Motor neuron (in vitro differentiated cells): Measurements from ENCODE around the gene ZNF710. TPM values are rescaled to one million over a fixed set of nuclear protein-coding genes. Genes with fewer than 3 reads are reported as not detected.

Experiments
- ATAC-seq, 8 experiments: fragments of 200-7000 bp; cut with Tn5 transposase; replicated peaks in 6 of 8; 2 replicates each; pipeline ENCODE4 v1.8.0; 2021; ENCODE audit warnings: mild to moderate bottlenecking in 8 of 8, moderate library complexity in 8 of 8
- H3K27ac ChIP-seq, 2 donors: fragments of 250-450 bp; sonication (Bioruptor Pico); 2 replicates each; pipeline ENCODE4 v1.9.0; 2021; ENCODE audit warnings: antibody characterized with exemption in 2 of 2, mild to moderate bottlenecking in 2 of 2, moderate library complexity in 1 of 2
- H3K4me1 ChIP-seq, 2 donors: fragments of 250-450 bp; sonication (Bioruptor Pico); replicated peaks in 1 of 2; 2 replicates each; pipeline ENCODE4 v1.6.1; 2021; ENCODE audit warnings: antibody characterized with exemption in 2 of 2, mild to moderate bottlenecking in 2 of 2, moderate library complexity in 1 of 2
- H3K4me3 ChIP-seq, 5 donors: fragments of 250-450 bp; sonication (Bioruptor Pico); 2 replicates each; pipeline ENCODE4 v1.9.0; 2021; ENCODE audit warnings: antibody characterized with exemption in 5 of 5, mild to moderate bottlenecking in 5 of 5, moderate library complexity in 4 of 5
- WGBS, 10 experiments: fragments of 450-650 bp; shearing (Covaris generic); methylation state at CpG; one replicate each; pipeline ENCODE4 v1.0.0; 2022; 5-methylcytosine and 5-hydroxymethylcytosine counted together
- in situ Hi-C, 9 experiments: fragments of 400-800 bp; cut with MboI; loops; one replicate each; pipeline ENCODE4 v1.15.0; 2021; ENCODE audit warnings: low sequenced_read_pairs in 9 of 9, low pct_unique_long_range_greater_than_20kb in 2 of 9; ENCODE audit not compliant: unreplicated experiment in 9 of 9
- total RNA-seq, 8 experiments: library from RNA; unstranded; fragments of 300-600 nt; gene quantifications; 2 replicates each; pipeline versions ENCODE4 v1.2.3 to v1.2.4, GENCODE V29; 2022

The ZNF710 gene
- total RNA-seq, 8 experiments from 2014 or later: 4.6 to 23.0 (median 11.5) TPM

GRCh38 chr15:90039996-90040395, 38.9 kb downstream of the ZNF710 start:
- H3K27ac ChIP-seq: no peak overlapping the region
- 35 to 100% (median 58%) methylated on average over 1 to 4 of the region's 5 CpGs; no CpG with 5 or more reads in 6 of the 10 experiments for WGBS, 10 experiments
- peaks cover 61 to 78% of the 10 kb centered on the region in 2 donors for H3K4me1 ChIP-seq
- in situ Hi-C loops: no loop called here
- ATAC-seq: peak in 1 of 8 experiments; percentile 12
- H3K4me3 ChIP-seq: no peak overlapping the region

DNA sequence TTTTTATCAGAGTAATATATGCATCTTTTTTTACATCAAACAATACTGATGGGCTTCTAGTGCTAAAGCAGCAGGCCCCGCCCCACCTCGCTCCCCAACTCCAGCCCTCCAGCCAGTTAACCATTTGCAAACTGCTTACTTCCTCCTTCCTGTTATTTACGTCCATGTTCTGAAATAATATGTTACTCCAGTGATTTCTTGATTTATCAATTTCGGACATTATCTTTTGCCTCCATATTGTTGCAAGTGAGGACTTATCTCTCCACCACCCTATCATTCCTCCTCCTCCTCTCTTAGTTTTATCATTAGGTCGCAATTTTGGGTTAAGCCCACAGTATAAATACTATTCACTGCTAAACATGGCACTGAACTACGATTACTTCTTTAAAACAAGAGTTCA, 39.5 kb downstream of the ZNF710 start:
- ATAC-seq: no peak
- no peak overlapping the region for H3K4me3 ChIP-seq
- in situ Hi-C loops: no loop called here
- peaks cover 62 to 78% of the 10 kb centered on the region in 2 donors for H3K4me1 ChIP-seq
- WGBS, 10 experiments: 48 to 86% (median 75%) methylated on average over 1 to 5 of the region's 6 CpGs
- H3K27ac ChIP-seq: no peak overlapping the region

DNA sequence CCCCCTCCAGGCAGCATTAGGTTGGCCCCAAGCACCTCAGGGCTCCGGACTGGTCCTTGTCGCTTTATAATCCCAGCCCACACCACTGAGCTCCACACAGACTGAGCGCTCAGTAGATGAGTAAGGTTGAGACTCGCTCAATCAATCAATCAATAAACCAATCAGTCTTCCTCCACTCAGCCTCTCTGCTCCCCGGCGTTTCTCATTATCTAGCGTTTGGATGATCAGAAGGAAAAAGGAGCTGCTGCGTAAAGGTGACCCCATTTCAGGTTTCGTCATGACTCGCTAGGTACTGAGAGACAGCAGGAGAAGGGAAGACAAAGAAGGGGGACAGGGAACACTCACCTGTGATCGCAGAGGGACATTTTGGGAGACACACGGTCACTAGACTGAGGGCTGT, 41.2 kb downstream of the ZNF710 start:
- ATAC-seq: peak in 4 of 8 experiments; percentile 12 to 50 (median 20)
- Histone ChIP-seq H3K4me3 (no peak overlapping the region), H3K27ac (peak overlapping the region; percentile 61 to 74), H3K4me1 (peaks cover 48 to 66% of the 10 kb centered on the region in 2 donors)
- 60 to 100% (median 81%) methylated on average over 1 to 8 of the region's 12 CpGs; no CpG with 5 or more reads in 4 of the 10 experiments for WGBS, 10 experiments
- in situ Hi-C loops: no loop called here

GRCh38 chr15:90042766-90043529, 41.8 kb downstream of the ZNF710 start:
- in situ Hi-C loops: no loop called here

DNA sequence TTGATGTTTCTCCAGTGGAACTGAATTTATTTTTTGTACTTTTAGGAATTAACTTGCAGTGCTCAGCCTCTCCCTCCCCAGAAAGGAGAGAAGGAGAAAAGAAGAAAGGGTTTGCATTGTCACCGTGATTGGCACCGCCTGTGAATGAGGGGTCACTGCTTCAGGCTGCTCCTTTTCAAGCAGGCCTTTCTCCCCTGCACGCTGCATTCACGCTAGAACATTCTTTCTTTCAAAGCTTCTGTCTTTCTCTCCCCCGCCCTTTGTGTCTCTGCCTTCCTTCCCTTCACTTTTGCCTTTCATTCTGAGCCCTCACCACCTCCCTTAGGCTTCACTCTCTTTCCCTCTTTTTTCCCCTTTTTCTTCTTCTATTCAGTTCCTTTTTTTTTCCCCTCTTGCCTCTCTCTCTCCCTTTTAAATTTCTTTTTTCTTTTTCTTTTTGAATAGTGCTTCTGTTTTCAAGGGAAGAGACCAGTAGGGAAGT, 42.4 kb downstream of the ZNF710 start:
- in situ Hi-C loops: no loop called here
- peak in 5 of 8 experiments; percentile 25 to 52 (median 31) for ATAC-seq
- peak overlapping the region; percentile 61 to 74 for H3K27ac ChIP-seq
- WGBS, 10 experiments: 13 to 98% (median 60%) methylated on average over 2 to 4 of the region's 5 CpGs; no CpG with 5 or more reads in 3 of the 10 experiments
- no peak overlapping the region for H3K4me3 ChIP-seq
- H3K4me1 ChIP-seq: peaks cover 41 to 55% of the 10 kb centered on the region in 2 donors

More at GRCh38 chr15:90042766-90043529, 41.8 kb downstream of the ZNF710 start:
- ATAC-seq: peak in 5 of 8 experiments; percentile 45 to 69 (median 67)
- Histone ChIP-seq H3K4me3 (no peak overlapping the region), H3K4me1 (peaks cover 42 to 60% of the 10 kb centered on the region in 2 donors), H3K27ac (peak overlapping the region; percentile 61 to 74)
- 14 to 94% (median 80%) methylated on average over 2 to 9 of the region's 27 CpGs; no CpG with 5 or more reads in 3 of the 10 experiments for WGBS, 10 experiments

DNA sequence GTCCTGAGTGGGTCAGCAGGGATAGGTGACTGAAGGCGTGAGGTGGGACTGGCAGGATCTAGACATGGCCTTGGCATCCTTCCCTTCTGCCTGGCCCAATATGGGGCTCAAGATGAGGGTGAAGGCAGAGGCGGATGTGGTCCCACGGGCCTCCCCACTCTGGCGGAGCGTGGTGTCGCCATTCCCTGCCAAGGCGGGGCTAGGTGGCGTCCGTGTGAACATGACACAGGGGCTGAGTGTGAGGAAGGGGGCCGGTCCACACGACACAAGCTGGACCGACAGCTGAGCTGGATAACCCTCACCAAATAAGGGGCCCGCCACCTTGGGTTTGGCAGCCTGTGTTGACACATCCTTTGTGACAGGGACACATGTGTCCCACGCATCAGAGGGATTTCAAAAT, 43.1 kb downstream of the ZNF710 start:
- H3K4me3 ChIP-seq: no peak overlapping the region
- 90 to 100% (median 93%) methylated on average over 1 to 5 of the region's 14 CpGs; no CpG with 5 or more reads in 4 of the 10 experiments for WGBS, 10 experiments
- ATAC-seq: no peak
- in situ Hi-C loops: no loop called here
- H3K27ac ChIP-seq: no peak overlapping the region
- H3K4me1 ChIP-seq: peaks cover 41 to 55% of the 10 kb centered on the region in 2 donors

DNA sequence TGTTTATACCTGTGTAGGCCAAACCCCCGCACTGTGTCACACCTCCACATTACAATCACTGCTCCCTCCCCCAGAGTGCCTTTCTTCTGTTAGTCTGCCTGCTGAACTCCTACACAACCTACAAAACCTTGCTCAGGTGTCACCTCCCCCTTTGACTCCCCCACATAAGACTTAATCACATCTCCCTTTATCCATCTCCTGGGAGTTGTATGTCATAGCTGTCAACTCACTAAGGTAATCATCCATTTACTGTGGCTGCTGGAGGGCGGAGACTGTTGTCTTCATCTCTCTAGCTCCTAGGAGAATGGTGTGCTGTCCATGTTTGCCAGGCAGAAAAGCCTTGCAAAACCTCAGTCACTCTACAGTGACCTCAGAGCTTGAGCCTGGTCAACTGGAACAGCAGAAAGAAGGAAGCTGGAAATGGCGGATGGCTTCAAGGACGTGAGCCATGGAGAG, 43.8 kb downstream of the ZNF710 start:
- in situ Hi-C loops: no loop called here
- no peak overlapping the region for H3K4me3 ChIP-seq
- WGBS, 10 experiments: 77 to 100% (median 100%) methylated on average over 1 to 2 of the region's 4 CpGs; no CpG with 5 or more reads in 5 of the 10 experiments
- H3K4me1 ChIP-seq: peaks cover 48 to 58% of the 10 kb centered on the region in 2 donors
- peak overlapping the region; percentile 30 to 70 for H3K27ac ChIP-seq
- peak in 4 of 8 experiments; percentile 15 to 52 (median 45) for ATAC-seq

GRCh38 chr15:90046289-90046688, 45.2 kb downstream of the ZNF710 start:
- WGBS, 10 experiments: 20 to 100% (median 80%) methylated on average over 1 to 6 of the region's 7 CpGs; no CpG with 5 or more reads in 5 of the 10 experiments
- ATAC-seq: peak in 3 of 8 experiments; percentile 24 to 62 (median 46)
- in situ Hi-C loops: no loop called here
- Histone ChIP-seq H3K4me3 (no peak overlapping the region), H3K4me1 (peaks cover 51% of the 10 kb centered on the region in 2 donors), H3K27ac (no peak overlapping the region)

DNA sequence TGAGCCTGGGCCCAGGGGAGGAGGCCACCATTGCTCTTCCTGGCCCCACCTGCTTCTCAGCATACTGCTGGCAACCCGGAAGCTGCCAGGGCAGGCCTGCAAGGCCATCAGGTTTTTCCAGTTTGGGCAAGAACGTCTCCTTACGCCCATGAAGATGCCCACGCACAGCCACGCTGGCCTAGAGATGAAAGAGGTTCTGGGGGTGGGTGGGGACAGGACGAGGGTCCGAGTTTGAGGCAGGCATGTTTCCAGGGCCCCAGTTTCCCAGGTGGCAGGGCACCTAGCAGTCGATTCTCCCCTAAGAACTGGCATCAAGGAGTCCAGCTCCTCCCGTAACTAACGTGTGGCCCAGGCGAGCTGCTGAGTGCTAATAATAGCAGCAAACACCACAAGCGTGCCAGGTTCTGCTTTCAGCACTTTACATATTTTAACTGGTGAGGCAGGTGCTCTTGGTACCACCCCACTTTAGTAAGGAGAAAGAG, 45.8 kb downstream of the ZNF710 start:
- Histone ChIP-seq H3K27ac (no peak overlapping the region), H3K4me1 (peaks cover 46 to 50% of the 10 kb centered on the region in 2 donors), H3K4me3 (no peak overlapping the region)
- WGBS, 10 experiments: 60 to 100% (median 84%) methylated on average over 1 to 8 of the region's 12 CpGs; no CpG with 5 or more reads in 4 of the 10 experiments
- in situ Hi-C loops: no loop called here
- no peak for ATAC-seq

DNA sequence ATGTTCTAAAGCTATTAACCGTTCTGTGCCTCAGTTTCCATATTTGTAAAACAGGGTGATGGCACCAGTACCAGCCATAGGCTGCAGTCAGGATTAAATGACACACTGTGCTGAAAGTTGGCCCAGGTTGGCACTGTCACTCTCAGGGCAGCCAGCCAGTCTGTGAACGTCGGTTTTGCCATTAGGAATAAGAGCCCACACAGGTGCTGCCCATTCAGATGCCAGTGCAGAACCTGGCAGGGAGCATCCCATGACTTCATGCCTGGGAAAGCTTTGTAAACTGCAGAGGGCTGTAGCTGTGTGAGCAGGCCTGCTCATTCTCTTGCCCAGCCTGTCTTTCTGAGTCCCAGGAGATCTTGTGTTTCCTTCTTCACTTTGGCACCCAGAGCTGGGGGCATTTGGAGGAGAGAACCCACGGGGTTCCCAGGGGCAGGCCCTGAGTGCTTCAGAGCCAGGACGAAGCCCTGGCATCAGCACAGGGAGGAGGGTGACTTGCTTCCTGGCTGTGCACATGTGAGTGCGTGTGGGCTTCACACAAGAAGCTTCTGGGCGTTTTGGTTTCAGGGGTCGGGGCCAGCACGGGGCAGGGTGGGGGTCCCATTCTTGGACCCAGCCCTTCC, 46.9 kb downstream of the ZNF710 start:
- 0 to 100% (median 96%) methylated on average over 1 to 3 of the region's 9 CpGs for WGBS, 10 experiments
- peaks cover 37 to 39% of the 10 kb centered on the region in 2 donors for H3K4me1 ChIP-seq
- ATAC-seq: no peak
- H3K4me3 ChIP-seq: no peak overlapping the region
- in situ Hi-C loops: no loop called here
- H3K27ac ChIP-seq: no peak overlapping the region

DNA sequence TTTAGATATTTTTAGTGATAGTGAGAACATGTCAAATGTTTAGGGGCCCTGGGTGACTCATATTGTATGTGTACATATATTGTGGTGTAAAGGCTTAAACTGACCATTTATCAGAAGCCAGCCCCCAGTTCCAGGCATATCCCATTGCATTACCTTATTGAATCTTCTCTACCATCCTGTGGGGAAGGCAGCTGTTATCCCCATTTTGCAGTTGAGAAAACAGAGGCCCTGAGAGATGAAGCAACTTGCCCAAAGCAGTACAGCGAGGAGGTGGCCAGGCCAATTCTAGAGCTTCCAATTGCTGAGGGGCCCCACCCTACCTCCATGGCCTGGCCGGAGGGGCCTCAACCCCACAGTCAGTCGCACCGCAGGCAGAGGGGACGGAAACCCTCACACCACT, 47.9 kb downstream of the ZNF710 start:
- ATAC-seq: no peak
- peaks cover 37% of the 10 kb centered on the region in 2 donors for H3K4me1 ChIP-seq
- no peak overlapping the region for H3K4me3 ChIP-seq
- in situ Hi-C loops: no loop called here
- H3K27ac ChIP-seq: no peak overlapping the region
- WGBS, 10 experiments: 100% methylated on average over 1 to 2 of the region's 5 CpGs; no CpG with 5 or more reads in 7 of the 10 experiments

- in situ Hi-C loops: loop anchor here in 1 of 9 experiments (25.0 kb wide), 1 partner anchor 163 kb away; the partner anchor contains the start of gene AP3S2
- WGBS, 10 experiments: 64 to 91% (median 83%) methylated on average over 3 to 10 of the region's 22 CpGs; no CpG with 5 or more reads in 2 of the 10 experiments
- Histone ChIP-seq H3K4me3 (no peak overlapping the region), H3K4me1 (peaks cover 37 to 38% of the 10 kb centered on the region in 2 donors), H3K27ac (peak overlapping the region in 1 of 2 donors; percentile 50)
- peak in 5 of 8 experiments; percentile 15 to 68 (median 55) for ATAC-seq
Measured at GRCh38 chr15:90049666-90050604, 48.8 kb downstream of the ZNF710 start.
